Parathyroid adenoma (tissue), 2 donors: ENCODE data around the gene GPC1.

Experiments
- H2AFZ ChIP-seq: fragments of 300-600 bp; sonication (generic); one replicate; pipeline ENCODE4 v1.7.0; 2017; ENCODE audit warnings: antibody characterized with exemption, mild to moderate bottlenecking
- H3K27ac ChIP-seq: fragments of 300-600 bp; sonication (generic); one replicate; pipeline ENCODE4 v1.7.0; 2017
- H3K27me3 ChIP-seq: fragments of 300-600 bp; sonication (generic); one replicate; pipeline ENCODE4 v1.7.0; 2017; ENCODE audit warnings: low read length; ENCODE audit not compliant: control insufficient read depth, insufficient read depth
- H3K36me3 ChIP-seq: fragments of 300-600 bp; sonication (generic); one replicate; pipeline ENCODE4 v1.7.0; 2017; ENCODE audit warnings: low read length; ENCODE audit not compliant: control insufficient read depth, insufficient read depth
- H3K4me1 ChIP-seq: fragments of 300-600 bp; sonication (generic); one replicate; pipeline ENCODE4 v1.7.0; 2017; ENCODE audit warnings: control low read depth
- H3K4me2 ChIP-seq: fragments of 300-600 bp; sonication (generic); one replicate; pipeline ENCODE4 v1.7.0; 2017; ENCODE audit warnings: low read length
- H3K4me3 ChIP-seq: fragments of 300-600 bp; sonication (generic); one replicate; pipeline ENCODE4 v1.7.0; 2017; ENCODE audit warnings: low read depth, low read length
- H3K79me2 ChIP-seq: fragments of 300-600 bp; sonication (generic); one replicate; pipeline ENCODE4 v1.7.0; 2017; ENCODE audit warnings: control low read depth
- H3K9ac ChIP-seq: fragments of 300-600 bp; sonication (generic); one replicate; pipeline ENCODE4 v1.7.0; 2017; ENCODE audit warnings: mild to moderate bottlenecking
- H3K9me3 ChIP-seq: fragments of 300-600 bp; sonication (generic); one replicate; pipeline ENCODE4 v1.7.0; 2017; ENCODE audit warnings: low read length; ENCODE audit not compliant: control insufficient read depth
- TF ChIP-seq, protein P1 (sequence below): fragments of 300-600 bp; sonication (generic); IDR thresholded peaks from one replicate; pipeline ENCODE4 v1.7.0; 2017; ENCODE audit warnings: antibody characterized with exemption, mild to moderate bottlenecking
- donor health status: primary hyperparathyroidism.

GPC1 gene

DNA sequence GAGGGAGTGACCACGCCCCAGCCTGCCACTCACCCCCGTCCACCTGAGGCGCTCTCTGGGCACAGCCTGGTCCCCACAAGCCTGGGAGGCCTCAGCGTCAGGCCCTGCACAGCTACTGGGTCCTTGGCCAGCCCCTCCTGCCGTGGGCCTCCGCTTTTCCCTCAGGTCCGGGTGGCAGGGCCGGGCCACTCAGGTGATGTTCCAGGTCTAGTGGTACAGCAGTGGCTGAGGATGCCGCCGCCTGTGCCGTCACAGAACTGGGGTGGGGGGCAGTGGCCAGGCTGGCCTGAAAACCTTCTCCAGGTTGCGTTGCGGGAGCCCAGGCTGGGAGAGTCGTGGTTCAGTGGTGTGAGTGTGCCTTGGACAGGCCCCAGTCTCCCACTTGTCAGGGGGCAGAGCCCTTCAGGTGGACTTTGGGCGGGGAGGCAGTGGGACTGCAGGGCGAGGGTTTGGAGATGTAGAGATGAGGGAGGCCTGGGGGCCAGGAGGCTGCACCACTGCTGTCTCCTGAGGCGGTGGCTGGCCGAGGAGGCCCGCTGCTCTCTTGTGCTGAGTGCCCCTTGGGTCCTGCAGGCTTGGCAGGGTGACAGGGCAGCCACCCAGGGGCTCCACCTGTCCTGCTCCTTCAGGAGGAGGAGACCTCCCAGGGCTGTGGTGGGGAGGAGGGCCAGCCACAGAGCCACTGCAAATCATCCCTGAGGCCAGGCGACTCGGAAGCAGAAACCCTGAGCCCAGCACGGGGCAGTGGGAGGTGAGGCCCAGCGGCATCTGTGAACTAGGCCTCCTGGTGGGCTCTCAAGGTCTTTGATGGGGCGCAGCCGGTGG, 7.6 kb downstream of the GPC1 start:
- H3K79me2 ChIP-seq = peaks cover 36% of the 10 kb centered on the region
- no peak overlapping the region for H3K27ac ChIP-seq
- no peaks in the 10 kb centered on the region for H3K36me3 ChIP-seq
- H3K9ac ChIP-seq = no peak overlapping the region
- H3K9me3 ChIP-seq = no peaks in the 10 kb centered on the region
- TF ChIP-seq, protein P1, sequence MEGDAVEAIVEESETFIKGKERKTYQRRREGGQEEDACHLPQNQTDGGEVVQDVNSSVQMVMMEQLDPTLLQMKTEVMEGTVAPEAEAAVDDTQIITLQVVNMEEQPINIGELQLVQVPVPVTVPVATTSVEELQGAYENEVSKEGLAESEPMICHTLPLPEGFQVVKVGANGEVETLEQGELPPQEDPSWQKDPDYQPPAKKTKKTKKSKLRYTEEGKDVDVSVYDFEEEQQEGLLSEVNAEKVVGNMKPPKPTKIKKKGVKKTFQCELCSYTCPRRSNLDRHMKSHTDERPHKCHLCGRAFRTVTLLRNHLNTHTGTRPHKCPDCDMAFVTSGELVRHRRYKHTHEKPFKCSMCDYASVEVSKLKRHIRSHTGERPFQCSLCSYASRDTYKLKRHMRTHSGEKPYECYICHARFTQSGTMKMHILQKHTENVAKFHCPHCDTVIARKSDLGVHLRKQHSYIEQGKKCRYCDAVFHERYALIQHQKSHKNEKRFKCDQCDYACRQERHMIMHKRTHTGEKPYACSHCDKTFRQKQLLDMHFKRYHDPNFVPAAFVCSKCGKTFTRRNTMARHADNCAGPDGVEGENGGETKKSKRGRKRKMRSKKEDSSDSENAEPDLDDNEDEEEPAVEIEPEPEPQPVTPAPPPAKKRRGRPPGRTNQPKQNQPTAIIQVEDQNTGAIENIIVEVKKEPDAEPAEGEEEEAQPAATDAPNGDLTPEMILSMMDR = no peak
- no peaks in the 10 kb centered on the region for H3K4me1 ChIP-seq
- no peaks in the 10 kb centered on the region for H3K27me3 ChIP-seq
- H3K4me2 ChIP-seq = no peak overlapping the region
- H2AFZ ChIP-seq = no peak overlapping the region
- no peak overlapping the region for H3K4me3 ChIP-seq

DNA sequence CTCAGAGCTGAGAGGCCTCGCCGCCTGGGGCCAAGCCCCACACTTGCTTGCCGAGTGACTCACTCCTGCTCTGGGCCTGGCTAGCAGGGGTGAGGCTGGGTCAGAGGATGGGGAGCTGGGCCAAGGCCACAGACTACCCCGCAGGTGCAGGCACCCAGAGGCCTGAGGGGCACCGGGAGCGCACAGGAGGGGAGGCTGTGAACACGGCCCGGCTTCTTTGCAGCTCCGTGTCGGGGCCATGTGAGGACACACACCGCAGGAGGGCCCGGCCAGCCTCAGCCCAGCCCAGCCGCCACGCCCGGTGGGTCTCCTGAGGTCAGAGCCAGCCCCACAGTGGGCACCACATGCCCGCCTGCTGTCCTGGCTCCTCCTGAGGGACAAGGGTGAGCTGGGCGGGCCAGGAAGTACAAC, 8.4 kb downstream of the GPC1 start:
- Histone ChIP-seq H3K27ac (no peak overlapping the region), H3K9ac (no peak overlapping the region), H3K4me3 (no peak overlapping the region)

DNA sequence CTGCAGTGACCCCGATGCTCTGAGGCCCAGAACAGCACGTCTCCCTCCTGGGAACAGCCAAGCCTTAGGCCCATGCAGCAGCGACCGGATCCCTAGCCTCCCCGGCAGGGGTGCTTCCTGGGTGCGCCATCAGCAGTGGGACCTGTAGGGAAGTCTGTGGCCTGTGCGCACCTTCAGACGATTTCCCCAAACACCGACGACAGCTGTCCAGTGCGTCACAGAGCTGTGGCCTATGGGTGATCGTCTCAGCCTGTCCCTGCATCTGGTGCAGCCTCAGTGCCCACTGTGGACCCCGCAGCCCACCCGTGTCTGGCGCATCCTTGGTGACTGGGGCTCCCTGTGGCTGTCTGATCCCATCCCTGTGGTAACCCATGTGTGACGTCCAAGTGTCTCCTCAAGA, 9.0 kb downstream of the GPC1 start:
- Histone ChIP-seq H3K79me2 (peaks cover 24% of the 10 kb centered on the region), H2AFZ (no peak overlapping the region), H3K27ac (no peak overlapping the region), H3K4me3 (no peak overlapping the region), H3K4me1 (no peaks in the 10 kb centered on the region), H3K9me3 (no peaks in the 10 kb centered on the region), H3K27me3 (no peaks in the 10 kb centered on the region), H3K9ac (no peak overlapping the region), H3K36me3 (no peaks in the 10 kb centered on the region), H3K4me2 (no peak overlapping the region)
- TF ChIP-seq, protein P1 = no peak

More for the DNA sequence above, 8.4 kb downstream of the GPC1 start:
- Histone ChIP-seq H3K4me2 (no peak overlapping the region), H2AFZ (no peak overlapping the region), H3K79me2 (peaks cover 30% of the 10 kb centered on the region), H3K9me3 (no peaks in the 10 kb centered on the region), H3K36me3 (no peaks in the 10 kb centered on the region), H3K27me3 (no peaks in the 10 kb centered on the region), H3K4me1 (no peaks in the 10 kb centered on the region)
- TF ChIP-seq, protein P1 = no peak

GRCh38 chr2:240445961-240446663, 10.6 kb downstream of the GPC1 start:
- Histone ChIP-seq H3K27me3 (no peaks in the 10 kb centered on the region), H3K27ac (no peak overlapping the region), H3K79me2 (peaks cover 9% of the 10 kb centered on the region), H3K4me3 (no peak overlapping the region), H3K9me3 (no peaks in the 10 kb centered on the region), H3K4me1 (no peaks in the 10 kb centered on the region), H2AFZ (no peak overlapping the region), H3K36me3 (no peaks in the 10 kb centered on the region), H3K9ac (no peak overlapping the region), H3K4me2 (no peak overlapping the region)
- TF ChIP-seq, protein P1 = no peak
